BLaER1 treated with 17β-estradiol and CSF1 and Interleukin-3, amounts not matched to agents 10 nM and 100 nM (cell line): ENCODE data around the gene MAPKAPK3.

ENCODE experiments used
- H3K27ac ChIP-seq, 11 experiments: shearing (Covaris generic); formaldehyde crosslinking; 2 replicates each; pipeline ENCODE4 v1.8.1; 2022
- H3K27me3 ChIP-seq, 11 experiments: shearing (Covaris generic); formaldehyde crosslinking; 2 replicates each; pipeline ENCODE4 v1.8.1; 2022
- H3K36me3 ChIP-seq, 11 experiments: shearing (Covaris generic); formaldehyde crosslinking; 2 replicates each; pipeline ENCODE4 v1.8.1; 2022
- H3K4me1 ChIP-seq, 10 experiments: shearing (Covaris generic); formaldehyde crosslinking; 2 replicates each; pipeline ENCODE4 v1.8.1; 2022
- H3K4me2 ChIP-seq, 11 experiments: shearing (Covaris generic); formaldehyde crosslinking; 2 replicates each; pipeline ENCODE4 v1.8.1; 2022
- H3K4me3 ChIP-seq, 10 experiments: shearing (Covaris generic); formaldehyde crosslinking; 2 replicates each; pipeline ENCODE4 v1.8.1; 2022
- H3K9ac ChIP-seq, 11 experiments: shearing (Covaris generic); formaldehyde crosslinking; 2 replicates each; pipeline ENCODE4 v1.8.1; 2022
- H3K9me3 ChIP-seq, 11 experiments: shearing (Covaris generic); formaldehyde crosslinking; replicated peaks in 1 of 11; 2 replicates each; pipeline ENCODE4 v1.8.1; 2022
- H4K20me1 ChIP-seq, 11 experiments: shearing (Covaris generic); formaldehyde crosslinking; 2 replicates each; pipeline ENCODE4 v1.8.1; 2022
- Cebpa-rat ChIP-seq, 11 experiments: shearing (Covaris generic); IDR thresholded peaks; 2 replicates each; pipeline ENCODE4 v1.8.1; 2022

The MAPKAPK3 gene

GRCh38 chr3:50650018-50650417, 33.1 kb downstream of the MAPKAPK3 start:
- Histone ChIP-seq H3K27me3 (no peaks in the 10 kb centered on the region), H4K20me1 (peaks cover 0 to 84% (median 15%) of the 10 kb centered on the region in 11 experiments; a peak in 11 of 22 replicates), H3K9ac (no peak overlapping the region), H3K4me2 (no peak overlapping the region), H3K4me1 (peaks cover 0 to 4% (median 0%) of the 10 kb centered on the region in 10 experiments; a peak in 1 of 20 replicates), H3K9me3 (no peaks in the 10 kb centered on the region), H3K36me3 (peaks cover 31 to 66% (median 53%) of the 10 kb centered on the region in 11 experiments), H3K4me3 (no peak overlapping the region), H3K27ac (no peak overlapping the region)
- TF ChIP-seq Cebpa-rat (IDR thresholded peaks at IDR 0.05) = no peak

- Histone ChIP-seq H3K9ac (no peak overlapping the region), H3K27me3 (no peaks in the 10 kb centered on the region), H3K4me1 (peaks cover 0 to 4% (median 0%) of the 10 kb centered on the region in 10 experiments; a peak in 1 of 20 replicates), H3K9me3 (no peaks in the 10 kb centered on the region), H3K4me2 (no peak overlapping the region), H3K36me3 (peaks cover 16 to 52% (median 39%) of the 10 kb centered on the region in 11 experiments), H3K4me3 (no peak overlapping the region), H4K20me1 (peaks cover 0 to 70% (median 15%) of the 10 kb centered on the region in 11 experiments; a peak in 11 of 22 replicates), H3K27ac (no peak overlapping the region)
- TF ChIP-seq Cebpa-rat (IDR thresholded peaks at IDR 0.05) = no peak
Observed at GRCh38 chr3:50651445-50651844, 34.5 kb downstream of the MAPKAPK3 start.

- TF ChIP-seq Cebpa-rat (IDR thresholded peaks at IDR 0.05) = no peak
- Histone ChIP-seq H3K36me3 (peaks cover 11 to 46% (median 33%) of the 10 kb centered on the region in 11 experiments), H4K20me1 (peaks cover 0 to 64% (median 15%) of the 10 kb centered on the region in 11 experiments; a peak in 11 of 22 replicates), H3K4me3 (no peak overlapping the region), H3K4me1 (peaks cover 0 to 4% (median 0%) of the 10 kb centered on the region in 10 experiments; a peak in 1 of 20 replicates), H3K27ac (no peak overlapping the region), H3K27me3 (no peaks in the 10 kb centered on the region), H3K4me2 (no peak overlapping the region), H3K9ac (no peak overlapping the region), H3K9me3 (no peaks in the 10 kb centered on the region)
Observed at GRCh38 chr3:50651920-50652529, 35.1 kb downstream of the MAPKAPK3 start.

- Histone ChIP-seq H3K36me3 (peaks cover 4 to 39% (median 26%) of the 10 kb centered on the region in 11 experiments), H3K27ac (no peak overlapping the region), H3K4me2 (no peak overlapping the region), H3K4me1 (peaks cover 0 to 4% (median 0%) of the 10 kb centered on the region in 10 experiments; a peak in 1 of 20 replicates), H3K4me3 (no peak overlapping the region), H3K9ac (no peak overlapping the region), H3K27me3 (no peaks in the 10 kb centered on the region), H3K9me3 (no peaks in the 10 kb centered on the region), H4K20me1 (peaks cover 0 to 58% (median 15%) of the 10 kb centered on the region in 11 experiments; a peak in 11 of 22 replicates)
- no peak for TF ChIP-seq Cebpa-rat (IDR thresholded peaks at IDR 0.05)
Observed at GRCh38 chr3:50652709-50653108, 35.8 kb downstream of the MAPKAPK3 start.

DNA sequence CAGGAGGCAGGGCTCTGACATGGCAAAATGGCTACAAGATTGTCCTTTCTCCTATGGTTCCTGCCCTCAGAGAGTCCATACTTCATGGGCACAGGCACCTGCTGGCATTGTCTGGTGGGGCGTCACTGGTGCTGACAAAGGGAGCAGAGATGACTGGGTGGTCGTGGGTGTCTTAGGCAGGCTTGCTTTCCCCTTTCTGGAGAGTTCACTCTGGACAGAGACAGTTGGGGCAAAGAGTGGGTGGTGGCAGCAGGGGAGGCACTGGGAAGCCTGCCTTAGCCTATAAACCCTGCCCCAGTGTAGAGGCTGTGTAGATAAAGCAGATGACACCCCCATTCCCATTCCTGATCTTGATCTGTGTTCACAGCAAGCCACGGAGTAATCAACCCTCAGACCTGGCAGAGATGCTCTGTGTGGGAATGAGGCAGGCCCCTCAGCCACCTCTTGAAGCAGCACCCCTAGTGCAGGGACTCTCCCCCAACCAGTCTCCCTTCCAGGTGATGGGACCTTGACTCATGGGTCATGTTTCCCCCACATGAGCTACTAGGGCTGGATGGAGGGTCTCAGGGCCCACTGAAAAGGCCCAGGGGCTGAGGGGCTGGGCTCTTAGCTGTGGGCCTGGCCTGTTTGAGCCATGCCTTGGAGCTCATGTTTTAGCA, 37.1 kb downstream of the MAPKAPK3 start:
- H4K20me1 ChIP-seq = peaks cover 0 to 44% (median 9%) of the 10 kb centered on the region in 11 experiments; a peak in 8 of 22 replicates
- H3K36me3 ChIP-seq = peaks cover 0 to 26% (median 13%) of the 10 kb centered on the region in 11 experiments; a peak in 10 of 22 replicates
- H3K27ac ChIP-seq = no peak overlapping the region
- no peak overlapping the region for H3K4me3 ChIP-seq
- TF ChIP-seq Cebpa-rat (IDR thresholded peaks at IDR 0.05) = no peak
- H3K27me3 ChIP-seq = no peaks in the 10 kb centered on the region
- peaks cover 0 to 4% (median 0%) of the 10 kb centered on the region in 10 experiments; a peak in 1 of 20 replicates for H3K4me1 ChIP-seq
- H3K9me3 ChIP-seq = no peaks in the 10 kb centered on the region
- H3K9ac ChIP-seq = no peak overlapping the region
- no peak overlapping the region for H3K4me2 ChIP-seq

- H3K27ac ChIP-seq = no peak overlapping the region
- H3K9me3 ChIP-seq = no peaks in the 10 kb centered on the region
- H3K36me3 ChIP-seq = peaks cover 0 to 14% (median 2%) of the 10 kb centered on the region in 11 experiments; a peak in 7 of 22 replicates
- H3K4me1 ChIP-seq = no peaks in the 10 kb centered on the region
- peaks cover 0 to 32% (median 6%) of the 10 kb centered on the region in 11 experiments; a peak in 7 of 22 replicates for H4K20me1 ChIP-seq
- H3K27me3 ChIP-seq = no peaks in the 10 kb centered on the region
- TF ChIP-seq Cebpa-rat (IDR thresholded peaks at IDR 0.05) = no peak
- H3K4me2 ChIP-seq = no peak overlapping the region
- H3K4me3 ChIP-seq = no peak overlapping the region
- H3K9ac ChIP-seq = no peak overlapping the region
Observed at GRCh38 chr3:50655009-50655830, 38.3 kb downstream of the MAPKAPK3 start.

GRCh38 chr3:50656417-50657195, 39.7 kb downstream of the MAPKAPK3 start:
- Histone ChIP-seq H3K9ac (no peak overlapping the region), H3K27ac (no peak overlapping the region), H3K4me3 (no peak overlapping the region), H3K4me2 (no peak overlapping the region), H3K9me3 (no peaks in the 10 kb centered on the region), H3K36me3 (peaks cover 0 to 3% (median 0%) of the 10 kb centered on the region in 11 experiments; a peak in 1 of 22 replicates), H4K20me1 (peaks cover 0 to 23% (median 6%) of the 10 kb centered on the region in 11 experiments; a peak in 7 of 22 replicates), H3K4me1 (no peaks in the 10 kb centered on the region), H3K27me3 (no peaks in the 10 kb centered on the region)
- TF ChIP-seq Cebpa-rat (IDR thresholded peaks at IDR 0.05) = no peak

GRCh38 chr3:50657407-50657806, 40.5 kb downstream of the MAPKAPK3 start:
- H3K36me3 ChIP-seq = no peaks in the 10 kb centered on the region
- H3K9ac ChIP-seq = no peak overlapping the region
- peaks cover 0 to 17% (median 5%) of the 10 kb centered on the region in 11 experiments; a peak in 7 of 22 replicates for H4K20me1 ChIP-seq
- TF ChIP-seq Cebpa-rat (IDR thresholded peaks at IDR 0.05) = no peak
- no peaks in the 10 kb centered on the region for H3K9me3 ChIP-seq
- H3K4me2 ChIP-seq = no peak overlapping the region
- H3K4me1 ChIP-seq = peaks cover 0 to 2% (median 0%) of the 10 kb centered on the region in 10 experiments; a peak in 2 of 20 replicates
- no peak overlapping the region for H3K4me3 ChIP-seq
- H3K27me3 ChIP-seq = no peaks in the 10 kb centered on the region
- H3K27ac ChIP-seq = no peak overlapping the region
